Effector memory CD4-positive, alpha-beta T cell (primary cell): ENCODE measurements around the gene SPACA6.

Experiments
- DNase-seq, 3 donors: peaks; one replicate each; pipeline ENCODE4 v3.0.0-alpha.2; 2020
- H3K27ac ChIP-seq: 2 replicates; pipeline ENCODE4 v1.7.0; 2013; ENCODE audit warnings: mild to moderate bottlenecking, low read length, moderate library complexity; ENCODE audit not compliant: insufficient read depth, poor library complexity, severe bottlenecking
- H3K27me3 ChIP-seq: replicated peaks from 2 replicates; pipeline ENCODE4 v1.7.0; 2013; ENCODE audit warnings: mild to moderate bottlenecking, low read length; ENCODE audit not compliant: insufficient read depth, control insufficient read depth, poor library complexity, severe bottlenecking
- H3K36me3 ChIP-seq: 2 replicates; pipeline ENCODE4 v1.7.0; 2013; ENCODE audit warnings: mild to moderate bottlenecking, low read length, moderate library complexity; ENCODE audit not compliant: control insufficient read depth, insufficient read depth
- H3K4me1 ChIP-seq: 2 replicates; pipeline ENCODE4 v1.7.0; 2013; ENCODE audit warnings: low read length, mild to moderate bottlenecking; ENCODE audit not compliant: control insufficient read depth, insufficient read depth, poor library complexity, severe bottlenecking
- H3K4me3 ChIP-seq: 2 replicates; pipeline ENCODE4 v1.7.0; 2013; ENCODE audit warnings: low read length, low read depth, mild to moderate bottlenecking; ENCODE audit not compliant: insufficient read depth, poor library complexity, severe bottlenecking
- H3K9me3 ChIP-seq: 2 replicates; pipeline ENCODE4 v1.7.0; 2013; ENCODE audit warnings: mild to moderate bottlenecking, low read length, moderate library complexity; ENCODE audit not compliant: control insufficient read depth

The SPACA6 gene

GRCh38 chr19:51715850-51716249 lies 22.7 kb downstream of the SPACA6 start:
- Histone ChIP-seq H3K4me3 (no peak overlapping the region), H3K27me3 (no peaks in the 10 kb centered on the region), H3K9me3 (no peaks in the 10 kb centered on the region), H3K36me3 (no peaks in the 10 kb centered on the region), H3K27ac (no peak overlapping the region), H3K4me1 (no peaks in the 10 kb centered on the region)
- no peak for DNase-seq

GRCh38 chr19:51716925-51717324 lies 23.8 kb downstream of the SPACA6 start:
- Histone ChIP-seq H3K27me3 (no peaks in the 10 kb centered on the region), H3K4me3 (no peak overlapping the region), H3K9me3 (no peaks in the 10 kb centered on the region), H3K27ac (no peak overlapping the region), H3K36me3 (no peaks in the 10 kb centered on the region), H3K4me1 (no peaks in the 10 kb centered on the region)
- DNase-seq, result no peak

- Histone ChIP-seq H3K27me3 (no peaks in the 10 kb centered on the region), H3K36me3 (no peaks in the 10 kb centered on the region), H3K9me3 (no peaks in the 10 kb centered on the region), H3K27ac (no peak overlapping the region), H3K4me1 (no peaks in the 10 kb centered on the region), H3K4me3 (no peak overlapping the region)
- DNase-seq, result no peak
These were observed 26.3 kb downstream of the SPACA6 start for GRCh38 chr19:51719251-51719988.

DNA sequence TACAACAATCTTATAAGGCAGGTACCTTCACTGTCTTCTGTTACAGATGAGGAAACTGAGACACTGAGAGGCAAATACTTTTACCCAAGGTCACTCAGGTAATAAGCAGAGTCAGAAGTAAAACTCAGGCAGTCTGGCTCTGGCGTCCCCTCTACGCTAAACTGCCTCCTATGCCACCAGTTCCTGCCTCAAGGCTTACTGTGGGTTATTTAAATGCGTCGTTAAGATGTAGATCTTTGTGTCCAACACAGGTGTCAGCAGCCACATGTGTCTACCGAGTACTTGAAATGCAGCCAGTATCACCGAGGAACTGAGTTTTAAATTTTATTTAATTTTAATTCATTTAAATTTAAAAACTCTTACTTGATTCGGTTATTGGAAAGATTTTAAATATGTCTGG lies 28.8 kb downstream of the SPACA6 start:
- H3K27me3 ChIP-seq, result no peaks in the 10 kb centered on the region
- no peaks in the 10 kb centered on the region for H3K9me3 ChIP-seq
- H3K4me3 ChIP-seq, result no peak overlapping the region
- no peaks in the 10 kb centered on the region for H3K36me3 ChIP-seq
- DNase-seq, result no peak
- H3K27ac ChIP-seq, result no peak overlapping the region
- H3K4me1 ChIP-seq, result no peaks in the 10 kb centered on the region

- DNase-seq, result no peak
- H3K4me1 ChIP-seq, result no peaks in the 10 kb centered on the region
- no peaks in the 10 kb centered on the region for H3K9me3 ChIP-seq
- H3K27me3 ChIP-seq, result no peaks in the 10 kb centered on the region
- H3K4me3 ChIP-seq, result no peak overlapping the region
- no peak overlapping the region for H3K27ac ChIP-seq
- H3K36me3 ChIP-seq, result no peaks in the 10 kb centered on the region
These were observed 29.4 kb downstream of the SPACA6 start for GRCh38 chr19:51722492-51722891.

DNA sequence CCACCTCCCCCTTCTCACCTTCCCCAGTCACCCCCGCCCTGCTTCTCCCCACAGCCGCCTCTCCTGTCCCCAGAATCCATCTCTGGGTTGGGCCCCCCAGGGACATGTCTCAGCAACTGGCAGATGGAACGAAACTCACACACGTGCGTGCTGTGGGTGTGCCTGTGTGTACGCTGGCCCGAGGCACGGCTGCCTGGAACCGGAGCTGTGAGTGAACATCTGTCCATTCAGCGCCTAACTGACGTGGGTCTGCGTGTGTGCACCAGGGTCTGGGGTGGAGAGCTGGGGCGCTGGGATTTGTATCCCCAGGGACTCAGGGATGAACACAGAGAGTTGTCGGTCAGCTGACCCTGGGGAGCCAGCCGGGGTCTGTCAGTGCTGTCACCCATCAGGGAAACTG lies 31.4 kb downstream of the SPACA6 start:
- no peaks in the 10 kb centered on the region for H3K9me3 ChIP-seq
- H3K4me3 ChIP-seq, result no peak overlapping the region
- no peak overlapping the region for H3K27ac ChIP-seq
- no peaks in the 10 kb centered on the region for H3K4me1 ChIP-seq
- DNase-seq, result no peak
- peaks cover 1% of the 10 kb centered on the region for H3K27me3 ChIP-seq
- H3K36me3 ChIP-seq, result no peaks in the 10 kb centered on the region

- peaks cover 4% of the 10 kb centered on the region for H3K27me3 ChIP-seq
- no peak overlapping the region for H3K4me3 ChIP-seq
- no peaks in the 10 kb centered on the region for H3K4me1 ChIP-seq
- H3K9me3 ChIP-seq, result peaks cover 6% of the 10 kb centered on the region
- no peak for DNase-seq
- no peaks in the 10 kb centered on the region for H3K36me3 ChIP-seq
- no peak overlapping the region for H3K27ac ChIP-seq
These were observed 32.9 kb downstream of the SPACA6 start for GRCh38 chr19:51726049-51726448.

DNA sequence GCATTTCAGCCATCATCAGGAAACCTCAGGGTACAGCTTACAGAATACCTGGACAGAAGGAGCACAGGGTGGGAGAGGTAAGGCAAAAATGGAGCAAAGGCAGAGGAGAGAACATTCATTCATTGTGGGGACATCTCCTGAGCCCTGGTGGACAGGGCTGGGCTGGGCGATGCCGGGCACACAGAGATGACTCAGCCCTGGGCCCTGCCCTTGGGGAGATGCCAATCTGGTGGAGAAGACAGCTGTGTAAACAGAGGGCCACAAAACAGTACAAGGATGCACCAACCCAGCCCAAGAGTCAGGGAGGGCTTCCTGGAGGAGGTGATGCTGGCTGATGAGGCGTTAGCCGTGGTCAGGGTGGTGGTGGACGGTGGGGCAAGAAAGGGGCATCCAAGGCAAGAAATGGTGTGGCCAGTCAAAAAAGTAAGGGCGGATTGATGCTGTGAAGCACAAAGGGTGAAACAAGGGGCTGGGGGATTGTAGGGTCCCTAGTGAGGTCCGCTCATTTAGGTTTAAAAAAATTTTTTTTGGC lies 34.3 kb downstream of the SPACA6 start:
- Histone ChIP-seq H3K36me3 (no peaks in the 10 kb centered on the region), H3K4me1 (no peaks in the 10 kb centered on the region), H3K4me3 (no peak overlapping the region), H3K27me3 (peaks cover 4% of the 10 kb centered on the region), H3K9me3 (peaks cover 6% of the 10 kb centered on the region), H3K27ac (no peak overlapping the region)
- DNase-seq, result no peak

DNA sequence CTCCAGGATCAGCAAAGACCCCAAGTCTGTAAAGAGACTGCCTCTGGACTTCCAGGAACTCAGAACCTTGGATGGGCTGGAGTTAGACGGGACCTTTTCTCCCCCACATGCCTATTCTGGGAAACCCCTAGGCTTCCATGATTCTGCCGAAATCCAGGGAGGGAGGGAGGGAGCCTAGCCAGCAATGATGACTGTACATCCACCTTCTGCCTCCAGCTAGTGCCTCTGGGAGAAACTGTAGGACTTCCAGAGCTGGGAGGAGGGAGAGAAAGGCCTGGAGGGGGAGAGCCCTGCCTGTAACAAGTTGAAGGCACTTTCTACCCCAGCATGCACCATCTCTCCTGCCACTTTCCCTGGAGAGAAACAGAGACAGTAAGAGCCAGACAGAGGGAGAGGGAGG lies 36.7 kb downstream of the SPACA6 start:
- Histone ChIP-seq H3K36me3 (no peaks in the 10 kb centered on the region), H3K9me3 (peaks cover 6% of the 10 kb centered on the region), H3K4me3 (no peak overlapping the region), H3K4me1 (no peaks in the 10 kb centered on the region), H3K27me3 (peaks cover 4% of the 10 kb centered on the region), H3K27ac (no peak overlapping the region)
- no peak for DNase-seq

- H3K9me3 ChIP-seq, result peaks cover 6% of the 10 kb centered on the region
- no peak overlapping the region for H3K4me3 ChIP-seq
- H3K27me3 ChIP-seq, result peaks cover 4% of the 10 kb centered on the region
- no peak for DNase-seq
- H3K4me1 ChIP-seq, result no peaks in the 10 kb centered on the region
- no peak overlapping the region for H3K27ac ChIP-seq
- no peaks in the 10 kb centered on the region for H3K36me3 ChIP-seq
These were observed 40.8 kb downstream of the SPACA6 start for GRCh38 chr19:51733742-51734522.
